ENCODE results near the gene PCMT1. TPM values are rescaled to one million over a fixed set of nuclear protein-coding genes. Genes with fewer than 3 reads are reported as not detected.

The PCMT1 gene
- total and polyA plus RNA-seq, 2 of the 13 experiments (the other 11 are each of a cell fraction or from before 2014, with no cell fraction given) = 112 to 169 TPM

- TF ChIP-seq, protein P1, sequence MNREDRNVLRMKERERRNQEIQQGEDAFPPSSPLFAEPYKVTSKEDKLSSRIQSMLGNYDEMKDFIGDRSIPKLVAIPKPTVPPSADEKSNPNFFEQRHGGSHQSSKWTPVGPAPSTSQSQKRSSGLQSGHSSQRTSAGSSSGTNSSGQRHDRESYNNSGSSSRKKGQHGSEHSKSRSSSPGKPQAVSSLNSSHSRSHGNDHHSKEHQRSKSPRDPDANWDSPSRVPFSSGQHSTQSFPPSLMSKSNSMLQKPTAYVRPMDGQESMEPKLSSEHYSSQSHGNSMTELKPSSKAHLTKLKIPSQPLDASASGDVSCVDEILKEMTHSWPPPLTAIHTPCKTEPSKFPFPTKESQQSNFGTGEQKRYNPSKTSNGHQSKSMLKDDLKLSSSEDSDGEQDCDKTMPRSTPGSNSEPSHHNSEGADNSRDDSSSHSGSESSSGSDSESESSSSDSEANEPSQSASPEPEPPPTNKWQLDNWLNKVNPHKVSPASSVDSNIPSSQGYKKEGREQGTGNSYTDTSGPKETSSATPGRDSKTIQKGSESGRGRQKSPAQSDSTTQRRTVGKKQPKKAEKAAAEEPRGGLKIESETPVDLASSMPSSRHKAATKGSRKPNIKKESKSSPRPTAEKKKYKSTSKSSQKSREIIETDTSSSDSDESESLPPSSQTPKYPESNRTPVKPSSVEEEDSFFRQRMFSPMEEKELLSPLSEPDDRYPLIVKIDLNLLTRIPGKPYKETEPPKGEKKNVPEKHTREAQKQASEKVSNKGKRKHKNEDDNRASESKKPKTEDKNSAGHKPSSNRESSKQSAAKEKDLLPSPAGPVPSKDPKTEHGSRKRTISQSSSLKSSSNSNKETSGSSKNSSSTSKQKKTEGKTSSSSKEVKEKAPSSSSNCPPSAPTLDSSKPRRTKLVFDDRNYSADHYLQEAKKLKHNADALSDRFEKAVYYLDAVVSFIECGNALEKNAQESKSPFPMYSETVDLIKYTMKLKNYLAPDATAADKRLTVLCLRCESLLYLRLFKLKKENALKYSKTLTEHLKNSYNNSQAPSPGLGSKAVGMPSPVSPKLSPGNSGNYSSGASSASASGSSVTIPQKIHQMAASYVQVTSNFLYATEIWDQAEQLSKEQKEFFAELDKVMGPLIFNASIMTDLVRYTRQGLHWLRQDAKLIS (CRISPR knock-in tag; IDR thresholded peaks at IDR 0.05) = no peak
- peak; percentile 88 for TF ChIP-seq RBFOX2 (IDR thresholded peaks at IDR 0.05; ENCODE audit: low read depth, low read length)
- no peak for TF ChIP-seq ARID3A (IDR thresholded peaks at IDR 0.05; ENCODE audit: low read depth, low read length)
- no peak for TF ChIP-seq ZXDC (CRISPR knock-in tag; IDR thresholded peaks at IDR 0.05)
- TF ChIP-seq ZNF878 (CRISPR knock-in tag; IDR thresholded peaks at IDR 0.05) = no peak
- no peak for TF ChIP-seq ZSCAN22 (CRISPR knock-in tag; IDR thresholded peaks at IDR 0.05)
- TF ChIP-seq, protein P2, sequence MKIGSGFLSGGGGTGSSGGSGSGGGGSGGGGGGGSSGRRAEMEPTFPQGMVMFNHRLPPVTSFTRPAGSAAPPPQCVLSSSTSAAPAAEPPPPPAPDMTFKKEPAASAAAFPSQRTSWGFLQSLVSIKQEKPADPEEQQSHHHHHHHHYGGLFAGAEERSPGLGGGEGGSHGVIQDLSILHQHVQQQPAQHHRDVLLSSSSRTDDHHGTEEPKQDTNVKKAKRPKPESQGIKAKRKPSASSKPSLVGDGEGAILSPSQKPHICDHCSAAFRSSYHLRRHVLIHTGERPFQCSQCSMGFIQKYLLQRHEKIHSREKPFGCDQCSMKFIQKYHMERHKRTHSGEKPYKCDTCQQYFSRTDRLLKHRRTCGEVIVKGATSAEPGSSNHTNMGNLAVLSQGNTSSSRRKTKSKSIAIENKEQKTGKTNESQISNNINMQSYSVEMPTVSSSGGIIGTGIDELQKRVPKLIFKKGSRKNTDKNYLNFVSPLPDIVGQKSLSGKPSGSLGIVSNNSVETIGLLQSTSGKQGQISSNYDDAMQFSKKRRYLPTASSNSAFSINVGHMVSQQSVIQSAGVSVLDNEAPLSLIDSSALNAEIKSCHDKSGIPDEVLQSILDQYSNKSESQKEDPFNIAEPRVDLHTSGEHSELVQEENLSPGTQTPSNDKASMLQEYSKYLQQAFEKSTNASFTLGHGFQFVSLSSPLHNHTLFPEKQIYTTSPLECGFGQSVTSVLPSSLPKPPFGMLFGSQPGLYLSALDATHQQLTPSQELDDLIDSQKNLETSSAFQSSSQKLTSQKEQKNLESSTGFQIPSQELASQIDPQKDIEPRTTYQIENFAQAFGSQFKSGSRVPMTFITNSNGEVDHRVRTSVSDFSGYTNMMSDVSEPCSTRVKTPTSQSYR (CRISPR knock-in tag; IDR thresholded peaks at IDR 0.05; ENCODE audit: borderline replicate concordance) = no peak
- no peak for TF ChIP-seq ZNF850 (CRISPR knock-in tag; conservative IDR thresholded peaks at IDR 0.05)
- TF ChIP-seq SETDB1 (CRISPR knock-in tag; IDR thresholded peaks at IDR 0.05; ENCODE audit: borderline replicate concordance) = no peak
- TF ChIP-seq, protein P3, sequence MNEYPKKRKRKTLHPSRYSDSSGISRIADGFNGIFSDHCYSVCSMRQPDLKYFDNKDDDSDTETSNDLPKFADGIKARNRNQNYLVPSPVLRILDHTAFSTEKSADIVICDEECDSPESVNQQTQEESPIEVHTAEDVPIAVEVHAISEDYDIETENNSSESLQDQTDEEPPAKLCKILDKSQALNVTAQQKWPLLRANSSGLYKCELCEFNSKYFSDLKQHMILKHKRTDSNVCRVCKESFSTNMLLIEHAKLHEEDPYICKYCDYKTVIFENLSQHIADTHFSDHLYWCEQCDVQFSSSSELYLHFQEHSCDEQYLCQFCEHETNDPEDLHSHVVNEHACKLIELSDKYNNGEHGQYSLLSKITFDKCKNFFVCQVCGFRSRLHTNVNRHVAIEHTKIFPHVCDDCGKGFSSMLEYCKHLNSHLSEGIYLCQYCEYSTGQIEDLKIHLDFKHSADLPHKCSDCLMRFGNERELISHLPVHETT (CRISPR knock-in tag; conservative IDR thresholded peaks at IDR 0.05) = no peak; the same call in none of the 2 replicates
- no peak for TF ChIP-seq BCL6 (CRISPR knock-in tag; IDR thresholded peaks at IDR 0.05)
- TF ChIP-seq SRSF4 (IDR thresholded peaks at IDR 0.05; ENCODE audit: low read depth, low read length, poor library complexity, severe bottlenecking) = no peak
- TF ChIP-seq ARHGAP35 (CRISPR knock-in tag; IDR thresholded peaks at IDR 0.05; ENCODE audit: borderline replicate concordance) = no peak; the same call in 1 of the 2 replicates
- TF ChIP-seq ZNF784 (CRISPR knock-in tag; IDR thresholded peaks at IDR 0.05; ENCODE audit: borderline replicate concordance) = no peak; the same call in 1 of the 2 replicates
- no peak for TF ChIP-seq TOE1 (CRISPR knock-in tag; IDR thresholded peaks at IDR 0.05)
Measured at GRCh38 chr6:149749594-149750135, at the start of gene PCMT1 (continued).
